Measurements from ENCODE around the gene GRM7.

- TF ChIP-seq POLR2A (IDR thresholded peaks at IDR 0.05) (no peak), CTCF (IDR thresholded peaks at IDR 0.05) (no peak)
These were observed 575.6 kb downstream of the GRM7 start for GRCh38 chr3:7436542-7436941.

Data from body of pancreas (tissue), 4 donors.